GM10248 (cell line): ENCODE measurements around the gene KCNAB3.

ENCODE experiments used
- CTCF ChIA-PET: fragments of 300-600 bp; sonication (Branson Sonifier 250); formaldehyde crosslinking; extraction: SDS; loops from one replicate; lab custom pipeline; 2021; ENCODE audit warnings: antibody characterized with exemption; lab: Yijun Ruan, JAX
- POLR2A ChIA-PET: fragments of 350-650 bp; sonication (Branson Sonifier 250); formaldehyde crosslinking; extraction: SDS; loops from one replicate; lab custom pipeline; 2020; ENCODE audit warnings: antibody characterized with exemption; lab: Yijun Ruan, JAX
- DNase-seq: peaks from one replicate; pipeline ENCODE4 v3.0.0; 2012; ENCODE audit errors: extremely low spot score
- TF ChIP-seq, protein P1 (sequence below): IDR thresholded peaks from 2 replicates; pipeline ENCODE4 v1.5.1; 2012; ENCODE audit warnings: mild to moderate bottlenecking, low read depth; ENCODE audit errors: extremely low read depth, missing control alignments, control extremely low read depth

KCNAB3 gene

DNA sequence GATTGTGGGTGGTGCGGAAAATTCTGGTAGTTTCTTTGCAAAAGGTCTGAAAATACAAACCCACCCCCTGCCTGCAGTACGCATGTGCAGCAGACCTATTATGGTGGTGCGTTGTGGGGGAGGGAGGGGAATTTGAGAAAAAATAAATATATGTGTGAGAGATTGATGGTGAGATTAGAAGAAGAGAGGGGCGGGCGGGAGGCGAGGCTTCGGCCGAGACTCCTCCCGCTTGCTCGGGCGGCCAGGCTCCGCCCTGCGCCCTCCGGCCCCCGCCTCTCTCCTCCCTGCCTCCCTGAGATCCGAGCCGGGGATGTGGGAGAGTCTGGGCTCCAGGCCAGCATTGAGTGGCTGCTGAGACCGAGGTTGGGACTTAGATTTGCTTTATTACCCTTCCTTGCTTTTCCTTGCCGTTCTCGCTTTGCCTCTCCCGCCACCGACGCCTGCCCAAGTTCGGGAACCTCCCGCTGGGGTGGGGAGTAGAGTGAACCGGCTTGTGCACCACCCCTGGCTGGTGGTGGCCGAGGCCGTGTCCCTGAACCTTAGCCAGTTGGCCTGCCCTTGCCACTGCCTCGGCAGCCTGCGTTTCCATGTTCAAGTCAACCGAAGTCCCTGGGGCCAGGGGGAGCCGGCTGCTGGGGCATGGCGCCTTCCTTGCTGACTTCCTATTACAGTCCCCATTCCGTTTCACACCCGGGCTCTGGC lies 42.0 kb downstream of the KCNAB3 start:
- POLR2A ChIA-PET = no interaction called here
- CTCF ChIA-PET = no interaction called here
- TF ChIP-seq, protein P1, sequence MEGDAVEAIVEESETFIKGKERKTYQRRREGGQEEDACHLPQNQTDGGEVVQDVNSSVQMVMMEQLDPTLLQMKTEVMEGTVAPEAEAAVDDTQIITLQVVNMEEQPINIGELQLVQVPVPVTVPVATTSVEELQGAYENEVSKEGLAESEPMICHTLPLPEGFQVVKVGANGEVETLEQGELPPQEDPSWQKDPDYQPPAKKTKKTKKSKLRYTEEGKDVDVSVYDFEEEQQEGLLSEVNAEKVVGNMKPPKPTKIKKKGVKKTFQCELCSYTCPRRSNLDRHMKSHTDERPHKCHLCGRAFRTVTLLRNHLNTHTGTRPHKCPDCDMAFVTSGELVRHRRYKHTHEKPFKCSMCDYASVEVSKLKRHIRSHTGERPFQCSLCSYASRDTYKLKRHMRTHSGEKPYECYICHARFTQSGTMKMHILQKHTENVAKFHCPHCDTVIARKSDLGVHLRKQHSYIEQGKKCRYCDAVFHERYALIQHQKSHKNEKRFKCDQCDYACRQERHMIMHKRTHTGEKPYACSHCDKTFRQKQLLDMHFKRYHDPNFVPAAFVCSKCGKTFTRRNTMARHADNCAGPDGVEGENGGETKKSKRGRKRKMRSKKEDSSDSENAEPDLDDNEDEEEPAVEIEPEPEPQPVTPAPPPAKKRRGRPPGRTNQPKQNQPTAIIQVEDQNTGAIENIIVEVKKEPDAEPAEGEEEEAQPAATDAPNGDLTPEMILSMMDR = no peak
- peak; percentile 91 for DNase-seq

GRCh38 chr17:7887038-7887481 lies 42.6 kb downstream of the KCNAB3 start:
- ChIA-PET CTCF (no interaction called here), POLR2A (no interaction called here)
- TF ChIP-seq, protein P1 = no peak
- DNase-seq = no peak

DNA sequence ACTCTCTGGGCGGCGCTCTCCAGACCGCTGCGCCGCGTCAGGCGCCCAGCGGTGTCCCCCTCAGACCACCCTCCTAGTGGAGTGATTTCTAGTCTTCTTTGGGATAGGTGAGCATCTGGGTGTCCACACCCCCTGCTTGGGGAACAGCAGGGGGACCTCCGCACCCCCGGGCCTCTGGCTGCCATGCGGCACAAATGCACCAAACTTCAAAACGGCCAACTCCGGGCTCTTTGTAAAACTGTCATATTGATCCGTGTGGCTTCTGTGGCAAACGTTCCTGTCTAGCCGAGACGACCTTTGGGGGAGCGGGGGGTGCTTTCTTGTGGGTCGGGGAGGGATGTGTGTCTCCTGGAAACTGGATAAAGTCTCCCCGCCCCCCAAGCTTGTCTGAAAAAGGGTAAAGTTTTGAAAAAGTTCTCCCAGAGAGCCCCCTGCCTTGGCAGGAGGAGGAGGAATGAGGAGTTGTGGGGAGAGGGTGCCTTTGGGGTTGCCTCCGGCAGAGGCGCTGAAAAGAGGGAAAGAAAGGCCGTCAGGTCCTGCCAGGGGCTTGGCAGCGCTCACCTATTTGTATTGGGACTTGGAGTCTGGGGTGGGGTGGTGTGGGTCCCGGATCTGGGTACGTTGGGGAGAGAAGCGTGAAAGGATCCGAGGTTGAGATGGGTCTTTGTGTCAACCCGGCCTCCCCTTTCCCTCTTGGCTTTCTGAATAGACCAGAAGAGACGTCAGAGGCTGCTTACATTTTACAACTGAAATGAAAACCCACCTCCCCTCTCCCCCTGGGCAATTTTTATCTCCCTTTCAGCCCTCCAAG lies 43.2 kb downstream of the KCNAB3 start:
- CTCF ChIA-PET = interaction anchor here (0.7 to 1.2 kb wide), 8 partner anchors 10 to 104 kb away, joined by 3 to 5 read pairs (median 3); partner anchors contain the start of gene NAA38
- TF ChIP-seq, protein P1 = no peak
- POLR2A ChIA-PET = interaction anchor here (0.6 to 1.1 kb wide), 2 partner anchors 29 to 482 kb away, joined by 3 to 6 read pairs; partner anchors contain the start of genes CYB5D1, NAA38 and TMEM256
- peak; percentile 35 for DNase-seq

DNA sequence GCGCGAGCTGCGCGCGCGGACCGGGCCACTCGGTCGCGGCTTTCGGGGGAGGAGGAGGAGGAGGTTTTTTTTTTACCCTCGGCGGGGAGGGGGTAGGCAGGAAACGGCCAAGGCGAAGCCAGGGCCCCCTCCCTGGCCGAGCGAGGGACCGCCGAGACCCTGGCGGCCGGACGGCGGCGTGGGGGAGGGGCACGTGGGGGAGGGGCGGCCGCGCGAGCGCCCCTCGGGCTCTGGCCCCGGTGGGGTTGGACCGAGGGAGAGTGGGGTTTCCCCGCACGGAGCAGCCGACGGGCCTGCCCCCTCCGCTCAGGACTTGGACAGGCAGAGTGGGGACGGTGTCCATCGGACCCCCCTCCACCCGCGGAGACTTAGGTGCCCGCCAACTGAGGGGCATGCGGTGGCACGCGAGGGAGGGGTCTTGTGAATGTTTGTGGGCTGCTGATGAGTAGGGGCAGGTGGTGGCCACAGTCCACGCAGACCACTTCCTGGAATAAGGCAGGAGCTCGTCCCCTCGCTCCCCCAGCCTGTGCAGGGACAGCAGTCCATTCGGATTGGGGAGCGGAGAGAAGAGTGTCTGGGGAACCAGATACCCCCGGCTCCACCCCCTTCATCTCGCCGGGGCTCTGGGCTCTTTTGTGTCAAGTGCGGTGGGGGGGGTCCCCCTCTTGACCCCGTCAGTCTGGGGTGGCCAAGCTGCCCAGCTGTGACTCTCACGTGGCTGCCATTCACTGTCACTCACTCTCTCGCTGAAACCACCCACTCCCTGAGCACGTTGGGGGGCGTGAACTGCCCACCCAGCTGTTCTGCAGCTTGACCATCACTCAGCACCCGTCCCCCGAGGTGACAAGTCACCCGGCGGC lies 44.1 kb downstream of the KCNAB3 start:
- DNase-seq = peak; percentile 74
- POLR2A ChIA-PET = interaction anchor here (0.5 to 1.1 kb wide), 3 partner anchors 28 to 482 kb away, joined by 3 to 6 read pairs (median 5); partner anchors contain the start of genes CYB5D1, NAA38 and TMEM256
- CTCF ChIA-PET = interaction anchor here (0.7 to 1.2 kb wide), 9 partner anchors 9 to 104 kb away, joined by 3 to 5 read pairs (median 3); partner anchors contain the start of gene NAA38

GRCh38 chr17:7884581-7885366 lies 44.9 kb downstream of the KCNAB3 start:
- ChIA-PET POLR2A (interaction anchor here (0.5 to 0.7 kb wide), 2 partner anchors 40 to 135 kb away, joined by 4 to 5 read pairs; no protein-coding TSS in a partner anchor), CTCF (interaction anchor here (1.2 kb wide), 1 partner anchor 52 kb away, joined by 3 read pairs; no protein-coding TSS in a partner anchor)
- DNase-seq = peak; percentile 25
- TF ChIP-seq, protein P1 = no peak

More for the DNA sequence above, 44.1 kb downstream of the KCNAB3 start:
- TF ChIP-seq, protein P1 = no peak
